Transverse colon (tissue), 4 donors: Measurements from ENCODE around the gene WDR27. TPM values are rescaled to one million over a fixed set of nuclear protein-coding genes. Genes with fewer than 3 reads are reported as not detected.

Experiments
- DNase-seq: peaks from one replicate; pipeline ENCODE4 v3.0.0-alpha.2; 2019
- H3K27ac ChIP-seq, 4 donors: fragments of 200-600 bp; sonication (generic); 2 replicates each; pipeline ENCODE4 v1.5.1; 2016 to 2018; ENCODE audit warnings: inconsistent platforms in 4 of 4
- H3K27me3 ChIP-seq: fragments of 200-600 bp; sonication (generic); 2 replicates; pipeline ENCODE4 v1.5.1; 2017; ENCODE audit warnings: inconsistent platforms
- H3K36me3 ChIP-seq, 4 donors: fragments of 200-600 bp; sonication (generic); 2 replicates each; pipeline ENCODE4 v1.5.1; 2017 to 2019; ENCODE audit warnings: inconsistent platforms in 4 of 4
- H3K4me1 ChIP-seq, 4 donors: fragments of 200-600 bp; sonication (generic); 2 replicates each; pipeline ENCODE4 v1.5.1; 2017 to 2020; ENCODE audit warnings: inconsistent platforms in 4 of 4
- H3K4me3 ChIP-seq, 4 donors: fragments of 200-600 bp; sonication (generic); 1 replicate in 1 of 4; 2 replicates in 3 of 4; pipeline versions ENCODE4 v1.5.1 to v1.6.1; 2017 to 2019; ENCODE audit warnings: inconsistent platforms in 4 of 4
- H3K9me3 ChIP-seq, 2 donors: fragments of 200-600 bp; sonication (generic); 2 replicates each; pipeline ENCODE4 v1.5.1; 2017 to 2019; ENCODE audit warnings: inconsistent platforms in 2 of 2
- EP300 ChIP-seq: sonication (generic); formaldehyde crosslinking; IDR thresholded peaks from one replicate; pipeline ENCODE4 v1.6.1; 2017; ENCODE audit warnings: antibody characterized with exemption, low read depth
- POLR2A ChIP-seq: fragments of 450-650 bp; IDR thresholded peaks from one replicate; pipeline ENCODE4 v1.6.1; 2016; ENCODE audit warnings: antibody characterized with exemption, mild to moderate bottlenecking, moderate library complexity
- POLR2AphosphoS5 ChIP-seq, 3 donors: sonication (generic); formaldehyde crosslinking; IDR thresholded peaks; one replicate each; pipeline ENCODE4 v1.6.1; 2016; ENCODE audit warnings: antibody characterized with exemption in 3 of 3
- WGBS, 2 donors: methylation state at CpG; one replicate each; pipeline ENCODE4 v1.1.5; 2018; ENCODE audit warnings: low coverage in 1 of 2; 5-methylcytosine and 5-hydroxymethylcytosine counted together
- in situ Hi-C, 4 donors: fragments of 200-750 bp; cut with MboI; loops; one replicate each; pipeline versions ENCODE4 v1.15.0 to v1.15.1; 2017; ENCODE audit warnings: low sequenced_read_pairs in 3 of 4, low pct_ligation_motif_present in 1 of 4, low pct_unique_long_range_greater_than_20kb in 1 of 4
- intact Hi-C: fragments of 100-400 bp; cut with DNase I; formaldehyde crosslinking; loops from one replicate; pipeline ENCODE4 v1.15.1; 2023; ENCODE audit warnings: low total_unique reads
- total RNA-seq, 4 donors: library from RNA; depleted of rRNA; stranded (reverse); fragments of >200 nt; gene quantifications; one replicate each; pipeline ENCODE4 v1.1.0, GENCODE V29; 2016
- TF ChIP-seq, protein P1 (sequence below), 5 experiments: fragments of 200-600 bp in 3 of 5; fragments of 450-650 bp in 2 of 5; sonication (generic) in 3 of 5; IDR thresholded peaks; 1 replicate in 2 of 5; 2 replicates in 3 of 5; pipeline ENCODE4 v1.5.1; 2016 to 2017; ENCODE audit warnings: antibody characterized with exemption in 5 of 5, inconsistent platforms in 3 of 5, mild to moderate bottlenecking in 2 of 5, moderate library complexity in 1 of 5

The WDR27 gene
- total RNA-seq, 4 donors from 2014 or later = 44.9 to 75.0 (median 57.0) TPM

GRCh38 chr6:169723200-169723909 is 21.5 kb upstream of the WDR27 start:
- intact Hi-C loops = no loop called here
- in situ Hi-C loops = no loop called here
- Histone ChIP-seq H3K27ac (peak overlapping the region; percentile 85 to 97 (median 93)), H3K4me3 (peak overlapping the region; percentile 17 to 94 (median 88)), H3K27me3 (no peaks in the 10 kb centered on the region), H3K4me1 (peaks cover 10 to 28% (median 14%) of the 10 kb centered on the region in 4 donors), H3K9me3 (no peaks in the 10 kb centered on the region), H3K36me3 (no peaks in the 10 kb centered on the region)
- DNase-seq = peak; percentile 81
- WGBS, 2 donors = 0 to 2% methylated on average over 1 to 29 of the region's 70 CpGs
- TF ChIP-seq POLR2A (no peak), POLR2AphosphoS5 (IDR thresholded peaks at IDR 0.05) (peak; percentile 15 to 54 (median 29))
- TF ChIP-seq, protein P1, sequence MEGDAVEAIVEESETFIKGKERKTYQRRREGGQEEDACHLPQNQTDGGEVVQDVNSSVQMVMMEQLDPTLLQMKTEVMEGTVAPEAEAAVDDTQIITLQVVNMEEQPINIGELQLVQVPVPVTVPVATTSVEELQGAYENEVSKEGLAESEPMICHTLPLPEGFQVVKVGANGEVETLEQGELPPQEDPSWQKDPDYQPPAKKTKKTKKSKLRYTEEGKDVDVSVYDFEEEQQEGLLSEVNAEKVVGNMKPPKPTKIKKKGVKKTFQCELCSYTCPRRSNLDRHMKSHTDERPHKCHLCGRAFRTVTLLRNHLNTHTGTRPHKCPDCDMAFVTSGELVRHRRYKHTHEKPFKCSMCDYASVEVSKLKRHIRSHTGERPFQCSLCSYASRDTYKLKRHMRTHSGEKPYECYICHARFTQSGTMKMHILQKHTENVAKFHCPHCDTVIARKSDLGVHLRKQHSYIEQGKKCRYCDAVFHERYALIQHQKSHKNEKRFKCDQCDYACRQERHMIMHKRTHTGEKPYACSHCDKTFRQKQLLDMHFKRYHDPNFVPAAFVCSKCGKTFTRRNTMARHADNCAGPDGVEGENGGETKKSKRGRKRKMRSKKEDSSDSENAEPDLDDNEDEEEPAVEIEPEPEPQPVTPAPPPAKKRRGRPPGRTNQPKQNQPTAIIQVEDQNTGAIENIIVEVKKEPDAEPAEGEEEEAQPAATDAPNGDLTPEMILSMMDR (IDR thresholded peaks at IDR 0.05) = no peak

DNA sequence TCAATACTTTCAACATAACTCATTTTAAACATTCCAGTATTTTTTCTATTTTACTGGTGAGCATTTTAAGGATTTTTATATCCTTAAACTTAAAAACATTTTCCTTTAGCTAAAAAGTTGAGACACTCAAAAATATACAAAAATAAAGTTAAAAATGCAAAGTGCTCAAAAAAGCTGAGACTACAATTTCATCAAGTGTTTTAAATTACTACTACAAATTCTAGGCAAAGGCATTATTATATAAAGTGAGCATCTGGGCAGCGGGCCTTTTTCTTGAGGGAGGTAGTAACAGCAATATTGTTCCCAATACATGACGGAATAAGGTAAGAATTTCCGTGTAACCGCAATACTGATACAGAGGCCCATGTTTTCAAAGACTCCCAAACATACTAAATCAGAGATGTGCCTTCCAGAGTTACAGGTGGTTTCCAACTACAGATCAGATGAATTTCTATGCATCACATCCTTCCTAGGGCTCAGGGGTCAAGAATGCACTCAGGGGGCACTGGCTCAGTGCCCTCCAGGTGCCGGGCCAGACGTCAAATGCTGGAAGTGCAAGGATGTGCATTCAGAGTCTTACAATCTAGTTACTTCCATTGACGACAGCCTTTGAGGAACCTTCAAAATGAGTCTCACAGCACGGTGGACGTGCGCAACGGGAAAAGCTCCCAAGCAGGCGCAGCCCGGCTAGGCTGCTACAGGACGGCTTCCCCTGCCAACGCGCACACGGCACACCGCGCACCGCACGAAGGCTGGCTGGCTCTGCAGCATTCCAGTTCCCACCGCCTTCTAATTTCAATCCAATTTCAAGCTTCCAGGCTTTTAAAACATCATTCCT is 20.8 kb upstream of the WDR27 start:
- DNase-seq = peak; percentile 54
- Histone ChIP-seq H3K4me3 (peak overlapping the region; percentile 17 to 94 (median 88)), H3K27ac (peak overlapping the region; percentile 85 to 97 (median 93)), H3K27me3 (no peaks in the 10 kb centered on the region), H3K36me3 (no peaks in the 10 kb centered on the region), H3K4me1 (peaks cover 10 to 28% (median 14%) of the 10 kb centered on the region in 4 donors), H3K9me3 (no peaks in the 10 kb centered on the region)
- intact Hi-C loops (no loop called here), in situ Hi-C loops (no loop called here)
- 3 to 6% methylated on average over 3 to 22 of the region's 22 CpGs for WGBS, 2 donors
- peak; percentile 40 for TF ChIP-seq POLR2A
- TF ChIP-seq POLR2AphosphoS5 (IDR thresholded peaks at IDR 0.05) = peak in 1 of 3 donors; percentile 5
- TF ChIP-seq, protein P1 (IDR thresholded peaks at IDR 0.05) = no peak

- Histone ChIP-seq H3K36me3 (peaks cover 0 to 12% (median 1%) of the 10 kb centered on the region in 4 donors), H3K9me3 (no peaks in the 10 kb centered on the region), H3K4me1 (peaks cover 7 to 24% (median 14%) of the 10 kb centered on the region in 4 donors), H3K27ac (no peak overlapping the region), H3K27me3 (no peaks in the 10 kb centered on the region), H3K4me3 (no peak overlapping the region)
- in situ Hi-C loops = no loop called here
- TF ChIP-seq POLR2AphosphoS5 (IDR thresholded peaks at IDR 0.05) = no peak
- TF ChIP-seq, protein P1 (IDR thresholded peaks at IDR 0.05) = peak in 1 of 5 experiments; percentile 17
- intact Hi-C loops = no loop called here
- 86 to 88% methylated on average over 3 of the region's 3 CpGs for WGBS, 2 donors
- DNase-seq = no peak
These were observed 18.5 kb upstream of the WDR27 start for GRCh38 chr6:169720207-169720855.

DNA sequence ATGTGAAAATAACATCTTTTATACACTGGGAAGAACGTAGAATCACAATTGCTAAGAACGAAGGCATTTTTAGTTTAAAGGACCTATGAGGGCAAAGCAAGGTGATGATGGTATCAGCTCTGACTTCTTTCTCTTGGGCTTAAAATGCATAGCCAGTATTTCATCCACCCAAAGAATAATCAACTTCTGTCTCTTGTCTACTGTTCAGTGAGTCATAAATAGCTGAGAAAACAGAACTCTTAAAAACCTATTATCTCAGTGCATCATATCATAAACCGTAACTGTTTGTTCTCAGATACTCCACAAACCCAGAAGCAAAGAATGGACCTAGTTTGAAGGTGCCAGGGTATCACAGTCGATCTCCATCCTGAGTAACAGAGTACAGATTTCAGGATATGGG is 17.3 kb upstream of the WDR27 start:
- Histone ChIP-seq H3K4me1 (peaks cover 6 to 18% (median 14%) of the 10 kb centered on the region in 4 donors), H3K27me3 (no peaks in the 10 kb centered on the region), H3K27ac (no peak overlapping the region), H3K9me3 (no peaks in the 10 kb centered on the region), H3K4me3 (no peak overlapping the region), H3K36me3 (peaks cover 0 to 23% (median 7%) of the 10 kb centered on the region in 4 donors)
- TF ChIP-seq EP300 (no peak), POLR2A (no peak), POLR2AphosphoS5 (IDR thresholded peaks at IDR 0.05) (no peak)
- TF ChIP-seq, protein P1 (IDR thresholded peaks at IDR 0.05) = no peak
- DNase-seq = no peak
- 89 to 98% methylated on average over 3 to 4 of the region's 4 CpGs for WGBS, 2 donors
- intact Hi-C loops (no loop called here), in situ Hi-C loops (no loop called here)
